Measurements from ENCODE around the gene TXNDC17. TPM values are rescaled to one million over a fixed set of nuclear protein-coding genes. Genes with fewer than 3 reads are reported as not detected.

TXNDC17 gene
- total and polyA plus RNA-seq, 2 of the 4 experiments (the other 2 are of a cell fraction): 45.0 to 494 TPM

DNA sequence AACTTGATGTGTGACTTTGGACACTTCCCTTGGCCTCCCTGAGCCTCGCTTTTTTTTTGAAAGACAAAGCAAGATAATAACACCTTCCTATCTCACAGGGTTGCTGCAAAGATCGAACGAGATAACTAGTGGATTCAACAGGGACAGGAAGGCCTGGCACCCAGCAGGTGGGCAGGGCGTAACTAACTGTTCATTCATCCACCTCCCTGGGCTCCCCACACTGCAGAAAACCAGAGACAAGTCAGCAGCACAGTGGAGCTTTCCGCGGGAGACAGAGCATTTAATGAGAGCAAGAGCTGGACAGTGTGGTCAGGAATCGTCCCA, 43.6 kb downstream of the TXNDC17 start:
- H2AFZ ChIP-seq (replicated peaks; ENCODE audit: low read length, poor library complexity): no peak overlapping the region
- no peak overlapping the region for H4K5ac ChIP-seq (ENCODE audit: low read depth, low read length)
- in situ Hi-C loops (cut with MboI; ENCODE audit: low sequenced_read_pairs): no loop called here
- H2BK120ac ChIP-seq (ENCODE audit: low read depth, low read length): no peak overlapping the region
- H3K4ac ChIP-seq (ENCODE audit: low read depth, low read length): no peak overlapping the region
- DNase-seq (no peak), ATAC-seq (ENCODE audit: low read depth) (no peak)
- POLR2A ChIA-PET (ENCODE audit: unreplicated experiment): no interaction called here
- no peak overlapping the region for H3K9ac ChIP-seq (ENCODE audit: low read depth, low read length)
- H2BK15ac ChIP-seq (ENCODE audit: low read depth, low read length): no peak overlapping the region
- intact Hi-C loops (cut with micrococcal nuclease): no loop called here
- dilution Hi-C loops (cut with HindIII; ENCODE audit: low sequenced_read_pairs, unreplicated experiment): no loop called here
- H3K56ac ChIP-seq (ENCODE audit: extremely low read depth, insufficient read depth, low read length): no peak overlapping the region
- no peak overlapping the region for H3K4me2 ChIP-seq (ENCODE audit: low read depth, low read length)
- no peaks in the 10 kb centered on the region for H3K9me3 ChIP-seq (ENCODE audit: control insufficient read depth, insufficient read depth, low read length)
- H3K27ac ChIP-seq (ENCODE audit: insufficient read depth, low read length): no peak overlapping the region
- H2BK20ac ChIP-seq (ENCODE audit: low read depth, low read length): no peak overlapping the region
- TF ChIP-seq CEBPB (IDR thresholded peaks at IDR 0.05; ENCODE audit: low read depth, low read length): no peak
- no peak for TF ChIP-seq RAD21 (IDR thresholded peaks at IDR 0.05; ENCODE audit: low read length)
- TF ChIP-seq CHD1 (IDR thresholded peaks at IDR 0.05; ENCODE audit: low read depth, low read length): no peak
- H4K8ac ChIP-seq (ENCODE audit: low read depth in 2 of 2, low read length in 2 of 2): no peak overlapping the region
- no peaks in the 10 kb centered on the region for H4K20me1 ChIP-seq (ENCODE audit: insufficient read depth, low read length)
- no TSS peak for BruUV-seq (replicated peaks)
- H3K36me3 ChIP-seq (ENCODE audit: control insufficient read depth, insufficient read depth, low read length): no peaks in the 10 kb centered on the region
- H3K14ac ChIP-seq (replicated peaks; ENCODE audit: low read depth, low read length): no peak overlapping the region
- no peak overlapping the region for H3K4me3 ChIP-seq (ENCODE audit: insufficient read depth, low read depth, low read length)
- no peak overlapping the region for H2BK5ac ChIP-seq (ENCODE audit: low read depth, low read length, poor library complexity, severe bottlenecking)
- no peak overlapping the region for H2AK9ac ChIP-seq (replicated peaks; ENCODE audit: low read depth, low read length, poor library complexity)
- H3K79me1 ChIP-seq (ENCODE audit: low read depth in 1 of 2, low read length in 2 of 2): no peaks in the 10 kb centered on the region
- CTCF ChIA-PET: no interaction called here
- H2AK5ac ChIP-seq (ENCODE audit: low read depth, low read length): no peak overlapping the region
- H3K23ac ChIP-seq (ENCODE audit: low read depth, low read length): no peak overlapping the region
- H3K4me1 ChIP-seq (ENCODE audit: control insufficient read depth, insufficient read depth, low read length): no peaks in the 10 kb centered on the region
- H3K27me3 ChIP-seq (ENCODE audit: control insufficient read depth, insufficient read depth, low read length): peaks cover 6% of the 10 kb centered on the region
- no peak overlapping the region for H3K18ac ChIP-seq (ENCODE audit: low read depth, low read length)
- H3K9me1 ChIP-seq (ENCODE audit: insufficient read depth, low read length): no peaks in the 10 kb centered on the region
- no CpG with 5 or more reads among the region's 7 CpGs for WGBS, 2 experiments (ENCODE audit: extremely low coverage in 2 of 2, insufficient read length in 1 of 2)
- H4K91ac ChIP-seq (ENCODE audit: insufficient read depth, low read depth, low read length): no peak overlapping the region

Data from IMR-90 (cell line).